ENCODE results near the gene LRFN3. TPM values are rescaled to one million over a fixed set of nuclear protein-coding genes. Genes with fewer than 3 reads are reported as not detected.

The LRFN3 gene
- total RNA-seq, 2 experiments from 2014 or later: 2.8 to 6.0 TPM

DNA sequence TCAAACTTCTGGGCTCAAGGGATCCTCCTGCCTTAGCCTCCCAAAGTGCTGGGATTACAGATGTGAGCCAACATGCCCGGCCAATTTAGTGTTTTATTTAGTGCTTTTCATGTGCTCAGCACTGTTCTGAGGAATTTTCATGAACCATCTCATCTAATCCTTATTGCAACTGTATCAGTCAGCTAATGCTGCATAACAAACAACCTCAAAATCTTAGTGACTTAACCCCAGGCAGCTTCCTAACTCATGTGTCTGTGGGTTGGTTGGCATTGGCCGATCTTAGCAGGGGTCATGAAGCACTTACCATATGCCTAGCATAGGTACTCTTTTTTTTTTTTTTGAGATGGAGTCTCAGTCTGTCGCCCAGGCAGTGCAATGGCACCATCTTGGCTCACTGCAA, 52.6 kb downstream of the LRFN3 start:
- DNase-seq (ENCODE audit: low spot score): no peak
- no peak overlapping the region for H2AFZ ChIP-seq (ENCODE audit: low read length)
- H4K20me1 ChIP-seq (ENCODE audit: insufficient read depth, low read length): no peaks in the 10 kb centered on the region
- peaks cover 5% of the 10 kb centered on the region for H3K4me1 ChIP-seq (ENCODE audit: insufficient read depth, low read length, poor library complexity, severe bottlenecking)
- no peak overlapping the region for H3K4me3 ChIP-seq (ENCODE audit: low read depth, low read length, poor library complexity, severe bottlenecking)
- H3K79me2 ChIP-seq (ENCODE audit: insufficient read depth, low read depth, low read length): no peaks in the 10 kb centered on the region
- no peaks in the 10 kb centered on the region for H3K36me3 ChIP-seq (ENCODE audit: insufficient read depth, low read length)
- POLR2A ChIA-PET: no interaction called here
- H3K27ac ChIP-seq (ENCODE audit: low read depth, low read length, poor library complexity, severe bottlenecking): no peak overlapping the region
- peaks cover 5% of the 10 kb centered on the region; the same call in 1 of the 2 replicates for H3K9me3 ChIP-seq (ENCODE audit: low read length)
- H3K4me2 ChIP-seq (ENCODE audit: low read length): no peak overlapping the region
- TF ChIP-seq, protein P1, sequence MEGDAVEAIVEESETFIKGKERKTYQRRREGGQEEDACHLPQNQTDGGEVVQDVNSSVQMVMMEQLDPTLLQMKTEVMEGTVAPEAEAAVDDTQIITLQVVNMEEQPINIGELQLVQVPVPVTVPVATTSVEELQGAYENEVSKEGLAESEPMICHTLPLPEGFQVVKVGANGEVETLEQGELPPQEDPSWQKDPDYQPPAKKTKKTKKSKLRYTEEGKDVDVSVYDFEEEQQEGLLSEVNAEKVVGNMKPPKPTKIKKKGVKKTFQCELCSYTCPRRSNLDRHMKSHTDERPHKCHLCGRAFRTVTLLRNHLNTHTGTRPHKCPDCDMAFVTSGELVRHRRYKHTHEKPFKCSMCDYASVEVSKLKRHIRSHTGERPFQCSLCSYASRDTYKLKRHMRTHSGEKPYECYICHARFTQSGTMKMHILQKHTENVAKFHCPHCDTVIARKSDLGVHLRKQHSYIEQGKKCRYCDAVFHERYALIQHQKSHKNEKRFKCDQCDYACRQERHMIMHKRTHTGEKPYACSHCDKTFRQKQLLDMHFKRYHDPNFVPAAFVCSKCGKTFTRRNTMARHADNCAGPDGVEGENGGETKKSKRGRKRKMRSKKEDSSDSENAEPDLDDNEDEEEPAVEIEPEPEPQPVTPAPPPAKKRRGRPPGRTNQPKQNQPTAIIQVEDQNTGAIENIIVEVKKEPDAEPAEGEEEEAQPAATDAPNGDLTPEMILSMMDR (conservative IDR thresholded peaks at IDR 0.05; ENCODE audit: low read length): no peak
- no peak for TF ChIP-seq EZH2phosphoT487 (IDR thresholded peaks at IDR 0.05; ENCODE audit: borderline replicate concordance, low read depth, low read length)
- no TSS peak for BruUV-seq (replicated peaks)
- no peaks in the 10 kb centered on the region for H3K9me2 ChIP-seq (ENCODE audit: insufficient read depth, low read length)
- intact Hi-C loops (cut with micrococcal nuclease; ENCODE audit: unreplicated experiment): no loop called here
- CTCF ChIA-PET (ENCODE audit: unreplicated experiment): no interaction called here

DNA sequence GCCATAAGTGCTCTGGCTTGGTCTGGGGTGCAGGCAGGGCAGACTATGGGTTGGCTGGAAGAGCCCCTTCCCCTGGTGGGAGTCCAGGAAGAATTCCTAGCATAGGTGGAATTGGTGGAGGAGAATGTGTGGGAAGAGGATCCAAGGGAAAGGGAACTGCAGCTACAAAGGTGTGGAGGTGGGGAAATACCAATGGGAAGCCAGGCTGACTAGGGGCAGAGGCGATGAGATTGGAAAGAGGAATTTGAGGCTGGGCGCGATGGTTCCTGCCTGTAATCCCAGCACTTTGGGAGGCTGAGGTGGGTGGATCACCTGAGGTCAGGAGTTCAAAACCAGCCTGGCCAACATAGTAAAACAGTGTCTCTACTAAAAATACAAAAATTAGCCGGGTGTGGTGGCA, 54.0 kb downstream of the LRFN3 start:
- no peaks in the 10 kb centered on the region for H3K9me2 ChIP-seq (ENCODE audit: insufficient read depth, low read length)
- H4K20me1 ChIP-seq (ENCODE audit: insufficient read depth, low read length): no peaks in the 10 kb centered on the region
- H3K4me1 ChIP-seq (ENCODE audit: insufficient read depth, low read length, poor library complexity, severe bottlenecking): peaks cover 10% of the 10 kb centered on the region
- ChIA-PET POLR2A (no interaction called here), CTCF (ENCODE audit: unreplicated experiment) (no interaction called here)
- H3K4me3 ChIP-seq (ENCODE audit: low read depth, low read length, poor library complexity, severe bottlenecking): no peak overlapping the region
- no peak overlapping the region for H3K4me2 ChIP-seq (ENCODE audit: low read length)
- no peak overlapping the region for H2AFZ ChIP-seq (ENCODE audit: low read length)
- BruUV-seq (replicated peaks): no TSS peak
- peaks cover 5% of the 10 kb centered on the region; the same call in 1 of the 2 replicates for H3K9me3 ChIP-seq (ENCODE audit: low read length)
- no peak overlapping the region for H3K27ac ChIP-seq (ENCODE audit: low read depth, low read length, poor library complexity, severe bottlenecking)
- intact Hi-C loops (cut with micrococcal nuclease; ENCODE audit: unreplicated experiment): no loop called here
- H3K79me2 ChIP-seq (ENCODE audit: insufficient read depth, low read depth, low read length): no peaks in the 10 kb centered on the region
- TF ChIP-seq, protein P1 (conservative IDR thresholded peaks at IDR 0.05; ENCODE audit: low read length): no peak
- no peak for TF ChIP-seq EZH2phosphoT487 (IDR thresholded peaks at IDR 0.05; ENCODE audit: borderline replicate concordance, low read depth, low read length)
- no peak for DNase-seq (ENCODE audit: low spot score)
- H3K36me3 ChIP-seq (ENCODE audit: insufficient read depth, low read length): no peaks in the 10 kb centered on the region

- Histone ChIP-seq H3K79me2 (ENCODE audit: insufficient read depth, low read depth, low read length) (peaks cover 7% of the 10 kb centered on the region), H2AFZ (ENCODE audit: low read length) (no peak overlapping the region), H4K20me1 (ENCODE audit: insufficient read depth, low read length) (no peaks in the 10 kb centered on the region), H3K4me3 (ENCODE audit: low read depth, low read length, poor library complexity, severe bottlenecking) (no peak overlapping the region), H3K9me2 (ENCODE audit: insufficient read depth, low read length) (no peaks in the 10 kb centered on the region), H3K4me1 (ENCODE audit: insufficient read depth, low read length, poor library complexity, severe bottlenecking) (peaks cover 12% of the 10 kb centered on the region), H3K4me2 (ENCODE audit: low read length) (no peak overlapping the region), H3K27ac (ENCODE audit: low read depth, low read length, poor library complexity, severe bottlenecking) (no peak overlapping the region), H3K9me3 (ENCODE audit: low read length) (peaks cover 5% of the 10 kb centered on the region; the same call in 1 of the 2 replicates), H3K36me3 (ENCODE audit: insufficient read depth, low read length) (no peaks in the 10 kb centered on the region)
- ChIA-PET CTCF (ENCODE audit: unreplicated experiment) (no interaction called here), POLR2A (interaction anchor here (0.7 kb wide), 1 partner anchor 63 kb away, joined by 12 read pairs; the partner anchor contains the start of gene THAP8)
- DNase-seq (ENCODE audit: low spot score): no peak
- no TSS peak for BruUV-seq (replicated peaks)
- no peak for TF ChIP-seq EZH2phosphoT487 (IDR thresholded peaks at IDR 0.05; ENCODE audit: borderline replicate concordance, low read depth, low read length)
- TF ChIP-seq, protein P1 (conservative IDR thresholded peaks at IDR 0.05; ENCODE audit: low read length): no peak
- intact Hi-C loops (cut with micrococcal nuclease; ENCODE audit: unreplicated experiment): no loop called here
Measured at GRCh38 chr19:35990771-35991730, 54.9 kb downstream of the LRFN3 start.

All from OCI-LY7 (cell line).